WTC11 (cell line): ENCODE measurements around the gene IL4I1. TPM values are rescaled to one million over a fixed set of nuclear protein-coding genes. Genes with fewer than 3 reads are reported as not detected.

Experiments
- ATAC-seq: fragments of 200-7000 bp; cut with Tn5 transposase; 2 replicates; pipeline ENCODE4 v1.10.0; 2021; ENCODE audit warnings: mild to moderate bottlenecking, moderate library complexity
- CTCF ChIA-PET: fragments of 300-600 bp; sonication (Branson Sonifier 250); formaldehyde crosslinking; loops from one replicate; lab custom pipeline; 2021; ENCODE audit warnings: antibody characterized with exemption; lab: Charles Lee
- POLR2A ChIA-PET: fragments of 350-600 bp; sonication (Branson Sonifier 250); formaldehyde crosslinking; loops from one replicate; lab custom pipeline; 2021; ENCODE audit warnings: antibody characterized with exemption; lab: Charles Lee
- DNase-seq: peaks from one replicate; pipeline ENCODE4 v3.0.0; 2021; ENCODE audit warnings: low spot score
- H3K27ac Mint-ChIP-seq: 2 replicates; pipeline ENCODE4 v1.8.0; 2021; ENCODE audit warnings: mixed read lengths
- H3K27me3 Mint-ChIP-seq: 2 replicates; pipeline ENCODE4 v1.8.0; 2021; ENCODE audit warnings: low read depth, mild to moderate bottlenecking, moderate library complexity, mixed read lengths
- H3K36me3 Mint-ChIP-seq: 2 replicates; pipeline ENCODE4 v1.8.0; 2021; ENCODE audit warnings: mixed read lengths
- H3K4me1 Mint-ChIP-seq: 2 replicates; pipeline ENCODE4 v1.8.0; 2022; ENCODE audit warnings: mixed read lengths
- H3K4me3 Mint-ChIP-seq: 2 replicates; pipeline ENCODE4 v1.8.0; 2021; ENCODE audit warnings: mild to moderate bottlenecking, moderate library complexity, mixed read lengths
- H3K9me3 Mint-ChIP-seq: 2 replicates; pipeline ENCODE4 v1.8.0; 2021; ENCODE audit warnings: mixed read lengths
- HMGXB4 ChIP-seq: sonication (generic); formaldehyde crosslinking; IDR thresholded peaks from 2 replicates; pipeline ENCODE4 v1.8.1; 2023; ENCODE audit warnings: mild to moderate bottlenecking, moderate library complexity, missing genetic modification reagents
- NFATC4 ChIP-seq: fragments of 250-450 bp; sonication (Bioruptor Pico); IDR thresholded peaks from 2 replicates; pipeline ENCODE4 v1.9.0; 2021; ENCODE audit warnings: mild to moderate bottlenecking
- PRRX2 ChIP-seq: fragments of 250-450 bp; sonication (Bioruptor Pico); IDR thresholded peaks from 2 replicates; pipeline ENCODE4 v1.8.0; 2021; ENCODE audit warnings: mild to moderate bottlenecking
- RORB ChIP-seq: fragments of 250-450 bp; sonication (Bioruptor Pico); IDR thresholded peaks from 2 replicates; pipeline ENCODE4 v1.9.0; 2021; ENCODE audit warnings: mild to moderate bottlenecking
- TEAD4 ChIP-seq: sonication (generic); formaldehyde crosslinking; IDR thresholded peaks from 2 replicates; pipeline ENCODE4 v1.8.0; 2022; ENCODE audit warnings: mild to moderate bottlenecking, missing genetic modification reagents
- USF1 ChIP-seq: sonication (generic); formaldehyde crosslinking; IDR thresholded peaks from 2 replicates; pipeline ENCODE4 v1.8.0; 2022; ENCODE audit warnings: mild to moderate bottlenecking, missing genetic modification reagents
- USF2 ChIP-seq: sonication (generic); formaldehyde crosslinking; IDR thresholded peaks from 2 replicates; pipeline ENCODE4 v1.8.1; 2023; ENCODE audit warnings: mild to moderate bottlenecking, missing genetic modification reagents, moderate library complexity
- ZNF219 ChIP-seq: sonication (generic); formaldehyde crosslinking; IDR thresholded peaks from 2 replicates; pipeline ENCODE4 v1.8.0; 2023; ENCODE audit warnings: missing genetic modification reagents, mild to moderate bottlenecking, borderline replicate concordance
- ZNF281 ChIP-seq: sonication (generic); formaldehyde crosslinking; IDR thresholded peaks from 2 replicates; pipeline ENCODE4 v1.8.0; 2023; ENCODE audit warnings: mild to moderate bottlenecking, missing genetic modification reagents
- ZNF396 ChIP-seq: fragments of 250-450 bp; sonication (Bioruptor Pico); IDR thresholded peaks from 2 replicates; pipeline ENCODE4 v1.8.0; 2021; ENCODE audit warnings: mild to moderate bottlenecking, moderate library complexity, borderline replicate concordance
- ZNF425 ChIP-seq: fragments of 250-450 bp; sonication (Bioruptor Pico); conservative IDR thresholded peaks from 2 replicates; pipeline ENCODE4 v1.9.0; 2021; ENCODE audit warnings: mild to moderate bottlenecking
- ZNF671 ChIP-seq: fragments of 250-450 bp; sonication (Bioruptor Pico); IDR thresholded peaks from 2 replicates; pipeline ENCODE4 v1.8.0; 2021; ENCODE audit warnings: mild to moderate bottlenecking
- total RNA-seq: library from RNA; stranded (reverse); gene quantifications from 3 replicates; pipeline ENCODE4 v1.2.3, GENCODE V29; 2021
- TF ChIP-seq, protein P1 (sequence below): sonication (generic); formaldehyde crosslinking; IDR thresholded peaks from 2 replicates; pipeline ENCODE4 v1.8.1; 2022; ENCODE audit warnings: mild to moderate bottlenecking, missing genetic modification reagents, moderate library complexity, borderline replicate concordance
- TF ChIP-seq, protein P2 (sequence below): sonication (generic); formaldehyde crosslinking; IDR thresholded peaks from 2 replicates; pipeline ENCODE4 v1.8.0; 2023; ENCODE audit warnings: missing genetic modification reagents, mild to moderate bottlenecking, borderline replicate concordance
- TF ChIP-seq, protein P3 (sequence below): sonication (generic); formaldehyde crosslinking; IDR thresholded peaks from 2 replicates; pipeline ENCODE4 v1.8.0; 2022; ENCODE audit warnings: mild to moderate bottlenecking, missing genetic modification reagents

The IL4I1 gene
- total RNA-seq, 1 experiment from 2014 or later: 0.83 TPM

DNA sequence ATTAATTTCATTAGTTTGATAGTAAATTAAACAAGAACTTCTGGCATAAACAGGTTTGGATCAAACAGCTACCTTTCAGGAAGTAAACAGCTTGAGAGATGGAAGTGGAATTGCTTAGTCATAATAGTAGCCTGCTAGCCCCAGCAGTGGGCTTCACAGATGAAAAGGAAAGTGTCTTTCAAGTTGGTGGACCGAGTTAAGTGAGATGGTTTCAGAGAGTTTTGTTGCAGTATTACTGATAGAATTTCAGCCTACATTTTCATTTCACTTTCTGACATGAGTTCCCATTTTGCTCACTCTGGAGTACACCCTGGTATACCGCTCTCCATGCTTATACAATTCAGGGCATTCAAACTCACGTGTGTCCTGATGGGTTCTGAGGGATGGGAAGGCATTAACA is 47.7 kb downstream of the IL4I1 start:
- Mint-ChIP-seq H3K27ac (no peak overlapping the region; the same call in 1 of the 2 replicates), H3K9me3 (peaks cover 10% of the 10 kb centered on the region), H3K4me3 (peak overlapping the region; percentile 29), H3K4me1 (peaks cover 22% of the 10 kb centered on the region), H3K36me3 (peaks cover 21% of the 10 kb centered on the region), H3K27me3 (peaks cover 3% of the 10 kb centered on the region; the same call in 1 of the 2 replicates)
- TF ChIP-seq ZNF425 (no peak), ZNF671 (CRISPR knock-in tag) (no peak), PRRX2 (CRISPR knock-in tag) (no peak), TEAD4 (CRISPR knock-in tag) (no peak), USF2 (no peak)
- TF ChIP-seq, protein P1, sequence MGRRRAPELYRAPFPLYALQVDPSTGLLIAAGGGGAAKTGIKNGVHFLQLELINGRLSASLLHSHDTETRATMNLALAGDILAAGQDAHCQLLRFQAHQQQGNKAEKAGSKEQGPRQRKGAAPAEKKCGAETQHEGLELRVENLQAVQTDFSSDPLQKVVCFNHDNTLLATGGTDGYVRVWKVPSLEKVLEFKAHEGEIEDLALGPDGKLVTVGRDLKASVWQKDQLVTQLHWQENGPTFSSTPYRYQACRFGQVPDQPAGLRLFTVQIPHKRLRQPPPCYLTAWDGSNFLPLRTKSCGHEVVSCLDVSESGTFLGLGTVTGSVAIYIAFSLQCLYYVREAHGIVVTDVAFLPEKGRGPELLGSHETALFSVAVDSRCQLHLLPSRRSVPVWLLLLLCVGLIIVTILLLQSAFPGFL (CRISPR knock-in tag): no peak
- TF ChIP-seq, protein P2, sequence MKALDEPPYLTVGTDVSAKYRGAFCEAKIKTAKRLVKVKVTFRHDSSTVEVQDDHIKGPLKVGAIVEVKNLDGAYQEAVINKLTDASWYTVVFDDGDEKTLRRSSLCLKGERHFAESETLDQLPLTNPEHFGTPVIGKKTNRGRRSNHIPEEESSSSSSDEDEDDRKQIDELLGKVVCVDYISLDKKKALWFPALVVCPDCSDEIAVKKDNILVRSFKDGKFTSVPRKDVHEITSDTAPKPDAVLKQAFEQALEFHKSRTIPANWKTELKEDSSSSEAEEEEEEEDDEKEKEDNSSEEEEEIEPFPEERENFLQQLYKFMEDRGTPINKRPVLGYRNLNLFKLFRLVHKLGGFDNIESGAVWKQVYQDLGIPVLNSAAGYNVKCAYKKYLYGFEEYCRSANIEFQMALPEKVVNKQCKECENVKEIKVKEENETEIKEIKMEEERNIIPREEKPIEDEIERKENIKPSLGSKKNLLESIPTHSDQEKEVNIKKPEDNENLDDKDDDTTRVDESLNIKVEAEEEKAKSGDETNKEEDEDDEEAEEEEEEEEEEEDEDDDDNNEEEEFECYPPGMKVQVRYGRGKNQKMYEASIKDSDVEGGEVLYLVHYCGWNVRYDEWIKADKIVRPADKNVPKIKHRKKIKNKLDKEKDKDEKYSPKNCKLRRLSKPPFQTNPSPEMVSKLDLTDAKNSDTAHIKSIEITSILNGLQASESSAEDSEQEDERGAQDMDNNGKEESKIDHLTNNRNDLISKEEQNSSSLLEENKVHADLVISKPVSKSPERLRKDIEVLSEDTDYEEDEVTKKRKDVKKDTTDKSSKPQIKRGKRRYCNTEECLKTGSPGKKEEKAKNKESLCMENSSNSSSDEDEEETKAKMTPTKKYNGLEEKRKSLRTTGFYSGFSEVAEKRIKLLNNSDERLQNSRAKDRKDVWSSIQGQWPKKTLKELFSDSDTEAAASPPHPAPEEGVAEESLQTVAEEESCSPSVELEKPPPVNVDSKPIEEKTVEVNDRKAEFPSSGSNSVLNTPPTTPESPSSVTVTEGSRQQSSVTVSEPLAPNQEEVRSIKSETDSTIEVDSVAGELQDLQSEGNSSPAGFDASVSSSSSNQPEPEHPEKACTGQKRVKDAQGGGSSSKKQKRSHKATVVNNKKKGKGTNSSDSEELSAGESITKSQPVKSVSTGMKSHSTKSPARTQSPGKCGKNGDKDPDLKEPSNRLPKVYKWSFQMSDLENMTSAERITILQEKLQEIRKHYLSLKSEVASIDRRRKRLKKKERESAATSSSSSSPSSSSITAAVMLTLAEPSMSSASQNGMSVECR (CRISPR knock-in tag): no peak
- TF ChIP-seq, protein P3, sequence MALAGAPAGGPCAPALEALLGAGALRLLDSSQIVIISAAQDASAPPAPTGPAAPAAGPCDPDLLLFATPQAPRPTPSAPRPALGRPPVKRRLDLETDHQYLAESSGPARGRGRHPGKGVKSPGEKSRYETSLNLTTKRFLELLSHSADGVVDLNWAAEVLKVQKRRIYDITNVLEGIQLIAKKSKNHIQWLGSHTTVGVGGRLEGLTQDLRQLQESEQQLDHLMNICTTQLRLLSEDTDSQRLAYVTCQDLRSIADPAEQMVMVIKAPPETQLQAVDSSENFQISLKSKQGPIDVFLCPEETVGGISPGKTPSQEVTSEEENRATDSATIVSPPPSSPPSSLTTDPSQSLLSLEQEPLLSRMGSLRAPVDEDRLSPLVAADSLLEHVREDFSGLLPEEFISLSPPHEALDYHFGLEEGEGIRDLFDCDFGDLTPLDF (CRISPR knock-in tag): no peak
- no peak for ATAC-seq
- CTCF ChIA-PET: interaction anchor here (1.2 kb wide), 1 partner anchor 36 kb away, joined by 4 read pairs; the partner anchor contains the start of gene FUZ
- POLR2A ChIA-PET: interaction anchor here (2.6 kb wide), 1 partner anchor 20 kb away, joined by 13 read pairs; no protein-coding TSS in a partner anchor
- no peak for DNase-seq

GRCh38 chr19:49847731-49848696 is 48.7 kb downstream of the IL4I1 start:
- H3K4me1 Mint-ChIP-seq: peaks cover 20% of the 10 kb centered on the region
- peaks cover 21% of the 10 kb centered on the region for H3K36me3 Mint-ChIP-seq
- peaks cover 10% of the 10 kb centered on the region for H3K9me3 Mint-ChIP-seq
- CTCF ChIA-PET: interaction anchor here (1.2 kb wide), 1 partner anchor 35 kb away, joined by 4 read pairs; the partner anchor contains the start of gene FUZ
- DNase-seq (no peak), ATAC-seq (no peak)
- POLR2A ChIA-PET: interaction anchor here (1.0 kb wide), 1 partner anchor 17 kb away, joined by 5 read pairs; no protein-coding TSS in a partner anchor
- peaks cover 3% of the 10 kb centered on the region; the same call in 1 of the 2 replicates for H3K27me3 Mint-ChIP-seq
- H3K4me3 Mint-ChIP-seq: no peak overlapping the region
- H3K27ac Mint-ChIP-seq: no peak overlapping the region
- no peak for TF ChIP-seq NFATC4
- no peak for TF ChIP-seq HMGXB4 (CRISPR knock-in tag)
- TF ChIP-seq ZNF396 (CRISPR knock-in tag): no peak
- no peak for TF ChIP-seq ZNF281
- TF ChIP-seq USF1 (CRISPR knock-in tag): peak; percentile 60; the same call in 1 of the 2 replicates
- no peak for TF ChIP-seq ZNF219 (CRISPR knock-in tag)
- no peak for TF ChIP-seq RORB
